Gastrocnemius medialis (tissue), 4 donors: ENCODE results near the gene HYAL1. TPM values are rescaled to one million over a fixed set of nuclear protein-coding genes. Genes with fewer than 3 reads are reported as not detected.
A peak's percentile ranks its signal among the peaks of the same experiment; 100 is the strongest.

Source experiments
- ATAC-seq, 2 donors: fragments of 150-250 bp; one replicate each; pipeline ENCODE4 v1.9.1; 2016
- DNase-seq, 2 donors: peaks; one replicate each; pipeline ENCODE4 v3.0.0-alpha.2; 2019
- H3K27ac ChIP-seq, 4 donors: fragments of 200-600 bp; sonication (generic); 1 replicate in 1 of 4; 2 replicates in 3 of 4; pipeline ENCODE4 v1.5.1; 2016 to 2018; ENCODE audit warnings: mild to moderate bottlenecking in 2 of 4, moderate library complexity in 1 of 4
- H3K27me3 ChIP-seq, 3 donors: fragments of 200-600 bp; sonication (generic) in 2 of 3; 1 replicate in 1 of 3; 2 replicates in 2 of 3; pipeline versions ENCODE4 v1.5.1 to v1.6.0; 2016 to 2019; ENCODE audit warnings: mild to moderate bottlenecking in 1 of 3, moderate library complexity in 1 of 3
- H3K36me3 ChIP-seq, 2 donors: fragments of 200-600 bp; sonication (generic) in 1 of 2; one replicate each; pipeline ENCODE4 v1.5.1; 2017 to 2018
- H3K4me1 ChIP-seq, 2 donors: fragments of 200-600 bp; sonication (generic) in 1 of 2; one replicate each; pipeline ENCODE4 v1.5.1; 2016 to 2017; ENCODE audit warnings: mild to moderate bottlenecking in 2 of 2
- H3K4me3 ChIP-seq, 4 donors: fragments of 200-600 bp; sonication (generic) in 3 of 4; 1 replicate in 1 of 4; 2 replicates in 3 of 4; pipeline ENCODE4 v1.5.1; 2016 to 2019; ENCODE audit warnings: mild to moderate bottlenecking in 2 of 4
- H3K9me3 ChIP-seq, 3 donors: fragments of 200-600 bp; sonication (generic) in 2 of 3; 1 replicate in 1 of 3; 2 replicates in 2 of 3; pipeline ENCODE4 v1.5.1; 2016 to 2019
- POLR2A ChIP-seq, 2 donors: fragments of 450-650 bp; IDR thresholded peaks; one replicate each; pipeline ENCODE4 v1.6.1; 2017; ENCODE audit warnings: antibody characterized with exemption in 2 of 2, mild to moderate bottlenecking in 2 of 2, moderate library complexity in 2 of 2
- in situ Hi-C, 4 donors: fragments of 200-750 bp; cut with MboI; loops; one replicate each; pipeline versions ENCODE4 v1.15.0 to v1.8.0; 2017; ENCODE audit warnings: low sequenced_read_pairs in 4 of 4
- intact Hi-C: fragments of 100-400 bp; cut with DNase I; formaldehyde crosslinking; loops from one replicate; pipeline ENCODE4 v1.15.1; 2023; ENCODE audit warnings: low total_unique reads
- total RNA-seq, 4 donors: library from RNA; depleted of rRNA; stranded (reverse); fragments of >200 nt; gene quantifications; one replicate each; pipeline versions ENCODE4 v1.1.0 to v1.2.3, GENCODE V29; 2016
- TF ChIP-seq, protein P1 (sequence below), 5 experiments: fragments of 450-650 bp in 3 of 5; fragments of 200-600 bp in 2 of 5; sonication (generic) in 2 of 5; IDR thresholded peaks in 4 of 5; conservative IDR thresholded peaks in 1 of 5; 1 replicate in 4 of 5; 2 replicates in 1 of 5; pipeline ENCODE4 v1.5.1; 2016 to 2019; ENCODE audit warnings: antibody characterized with exemption in 5 of 5, mild to moderate bottlenecking in 3 of 5, moderate library complexity in 3 of 5

Gene HYAL1
- total RNA-seq, 4 donors from 2014 or later: 3.6 to 14.6 (median 9.1) TPM

DNA sequence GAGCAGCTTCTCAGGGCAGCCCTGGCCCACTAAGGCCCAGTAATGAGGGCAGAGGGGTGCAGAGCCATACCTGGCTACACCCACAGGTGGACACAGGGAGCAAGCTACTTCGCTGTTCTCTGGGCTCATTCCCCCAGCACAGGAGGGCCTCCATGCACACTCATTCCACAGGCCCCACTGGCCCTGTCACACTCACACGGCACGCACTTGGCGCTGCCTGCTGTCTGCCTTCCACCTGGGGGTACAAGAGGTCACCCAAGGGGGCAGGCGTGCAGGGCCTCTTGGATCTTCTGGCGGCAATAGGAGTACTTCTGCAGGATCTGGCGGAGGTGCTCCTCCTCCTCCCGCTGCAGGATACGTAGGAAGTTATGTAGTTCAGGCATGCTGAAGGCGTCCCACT is 27.0 kb upstream of the HYAL1 start:
- H3K4me3 ChIP-seq: no peak overlapping the region
- H3K4me1 ChIP-seq: peaks cover 38 to 42% of the 10 kb centered on the region in 2 donors
- intact Hi-C loops: no loop called here
- H3K9me3 ChIP-seq: no peaks in the 10 kb centered on the region
- in situ Hi-C loops: no loop called here
- peak overlapping the region in 2 of 4 donors; percentile 93 to 97 for H3K27ac ChIP-seq
- DNase-seq: no peak
- TF ChIP-seq POLR2A (IDR thresholded peaks at IDR 0.05): no peak
- TF ChIP-seq, protein P1, sequence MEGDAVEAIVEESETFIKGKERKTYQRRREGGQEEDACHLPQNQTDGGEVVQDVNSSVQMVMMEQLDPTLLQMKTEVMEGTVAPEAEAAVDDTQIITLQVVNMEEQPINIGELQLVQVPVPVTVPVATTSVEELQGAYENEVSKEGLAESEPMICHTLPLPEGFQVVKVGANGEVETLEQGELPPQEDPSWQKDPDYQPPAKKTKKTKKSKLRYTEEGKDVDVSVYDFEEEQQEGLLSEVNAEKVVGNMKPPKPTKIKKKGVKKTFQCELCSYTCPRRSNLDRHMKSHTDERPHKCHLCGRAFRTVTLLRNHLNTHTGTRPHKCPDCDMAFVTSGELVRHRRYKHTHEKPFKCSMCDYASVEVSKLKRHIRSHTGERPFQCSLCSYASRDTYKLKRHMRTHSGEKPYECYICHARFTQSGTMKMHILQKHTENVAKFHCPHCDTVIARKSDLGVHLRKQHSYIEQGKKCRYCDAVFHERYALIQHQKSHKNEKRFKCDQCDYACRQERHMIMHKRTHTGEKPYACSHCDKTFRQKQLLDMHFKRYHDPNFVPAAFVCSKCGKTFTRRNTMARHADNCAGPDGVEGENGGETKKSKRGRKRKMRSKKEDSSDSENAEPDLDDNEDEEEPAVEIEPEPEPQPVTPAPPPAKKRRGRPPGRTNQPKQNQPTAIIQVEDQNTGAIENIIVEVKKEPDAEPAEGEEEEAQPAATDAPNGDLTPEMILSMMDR (IDR thresholded peaks at IDR 0.05 in 4 of 5, conservative IDR thresholded peaks at IDR 0.05 in 1 of 5): no peak
- peaks cover 0 to 47% of the 10 kb centered on the region in 2 donors for H3K36me3 ChIP-seq
- no peaks in the 10 kb centered on the region for H3K27me3 ChIP-seq
- ATAC-seq: no peak

DNA sequence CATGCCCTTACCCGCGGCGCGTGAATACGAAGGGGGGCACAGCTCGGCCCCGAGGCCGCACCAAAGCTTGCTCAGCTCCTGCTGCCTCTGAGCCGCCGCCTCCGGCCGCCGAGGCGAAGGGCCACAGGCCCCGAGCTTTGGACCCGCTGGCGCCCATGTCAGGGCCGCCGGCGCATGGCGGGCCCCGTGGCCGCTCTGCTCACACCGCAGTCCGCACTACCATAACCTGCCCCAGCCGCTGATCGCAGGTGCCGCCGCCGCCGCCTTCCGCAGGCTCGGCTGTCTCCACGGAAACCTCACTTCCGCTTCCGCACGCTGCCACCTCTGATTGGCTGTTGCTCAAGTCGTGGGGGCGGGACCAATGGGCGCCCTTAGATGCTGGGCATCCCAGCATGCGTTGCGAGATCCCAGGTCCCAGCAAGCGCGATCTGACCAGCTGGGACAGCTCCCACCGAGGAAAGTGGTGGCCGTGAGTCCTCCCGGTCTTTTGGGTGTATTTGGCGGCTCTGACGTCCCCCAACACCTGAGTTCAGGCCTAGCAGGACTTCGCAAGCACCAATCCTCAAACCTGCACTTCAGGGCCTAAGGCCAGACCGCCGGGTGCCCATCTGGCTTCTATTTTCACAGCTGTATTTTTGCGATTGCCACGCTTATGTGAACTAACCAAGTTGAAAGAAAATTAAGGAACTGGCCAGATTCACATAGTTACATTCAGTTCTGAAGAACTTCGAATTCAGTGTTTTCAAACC is 24.7 kb upstream of the HYAL1 start, which contains the start of gene TUSC2:
Gene TUSC2 (minus strand): TSS at position 281 of the 749 bp plus-strand sequence. CDS start 124 bp downstream, at position 157.
- intact Hi-C loops: no loop called here
- in situ Hi-C loops: no loop called here
- TF ChIP-seq POLR2A (IDR thresholded peaks at IDR 0.05): peak; percentile 81 to 86
- TF ChIP-seq, protein P1 (IDR thresholded peaks at IDR 0.05 in 4 of 5, conservative IDR thresholded peaks at IDR 0.05 in 1 of 5): no peak
- peak; percentile 97 to 98 for DNase-seq
- Histone ChIP-seq H3K36me3 (peaks cover 0 to 48% of the 10 kb centered on the region in 2 donors), H3K4me3 (peak within 1 kb of the TSS; percentile 85 to 98 (median 91)), H3K27me3 (no peaks in the 10 kb centered on the region), H3K27ac (peak within 1 kb of the TSS; percentile 91 to 97 (median 92)), H3K9me3 (no peaks in the 10 kb centered on the region), H3K4me1 (peaks cover 28 to 31% of the 10 kb centered on the region in 2 donors)
- ATAC-seq: peak; percentile 92 to 94

DNA sequence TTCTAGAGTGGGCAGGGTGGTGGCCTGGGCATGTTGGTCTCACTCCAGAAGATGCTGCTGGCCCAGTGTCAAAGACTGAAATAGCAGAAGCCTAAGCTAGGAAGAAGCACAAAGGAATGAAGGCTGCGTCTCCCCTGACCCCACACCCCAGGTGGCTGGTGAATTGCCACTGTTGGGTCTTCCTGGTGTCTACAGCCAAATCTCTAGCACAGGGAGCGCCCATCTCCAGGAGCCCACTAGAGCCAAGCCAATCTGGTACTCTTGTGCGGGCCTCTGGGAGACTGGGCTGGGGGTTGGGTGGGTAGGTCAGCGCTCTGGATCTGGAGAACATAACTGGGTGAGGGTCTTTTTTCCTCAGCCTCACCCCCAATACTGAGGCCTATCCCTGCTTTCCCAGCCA is 23.8 kb upstream of the HYAL1 start:
- ATAC-seq: no peak
- Histone ChIP-seq H3K4me3 (peak overlapping the region; percentile 85 to 98 (median 91)), H3K4me1 (peaks cover 29 to 31% of the 10 kb centered on the region in 2 donors), H3K36me3 (peaks cover 0 to 46% of the 10 kb centered on the region in 2 donors), H3K27ac (peak overlapping the region; percentile 91 to 97 (median 92)), H3K9me3 (no peaks in the 10 kb centered on the region), H3K27me3 (no peaks in the 10 kb centered on the region)
- intact Hi-C loops: no loop called here
- DNase-seq: no peak
- TF ChIP-seq, protein P1 (IDR thresholded peaks at IDR 0.05 in 4 of 5, conservative IDR thresholded peaks at IDR 0.05 in 1 of 5): no peak
- TF ChIP-seq POLR2A (IDR thresholded peaks at IDR 0.05): no peak
- in situ Hi-C loops: no loop called here

DNA sequence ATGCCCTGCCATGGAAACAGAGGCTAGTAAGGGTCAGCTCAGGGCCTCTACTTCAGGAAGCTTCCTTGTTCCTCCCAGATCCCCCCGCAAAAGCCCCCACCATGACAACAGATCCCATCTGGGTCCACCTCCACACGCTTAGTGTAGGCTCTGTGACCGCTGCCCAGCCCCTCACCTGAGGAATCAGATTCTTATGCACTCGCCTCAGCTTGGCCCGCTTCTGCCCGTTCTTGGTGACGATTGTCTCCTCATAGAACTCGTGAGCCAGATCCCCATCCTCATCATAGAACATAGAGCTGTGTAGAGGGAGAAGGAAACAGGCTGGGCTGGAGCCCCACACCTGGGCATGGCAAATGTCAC is 22.8 kb upstream of the HYAL1 start:
- in situ Hi-C loops (no loop called here), intact Hi-C loops (no loop called here)
- H3K9me3 ChIP-seq: no peaks in the 10 kb centered on the region
- H3K27ac ChIP-seq: peak overlapping the region in 3 of 4 donors; percentile 93 to 96 (median 96)
- DNase-seq (no peak), ATAC-seq (no peak)
- peaks cover 32 to 35% of the 10 kb centered on the region in 2 donors for H3K4me1 ChIP-seq
- no peak for TF ChIP-seq POLR2A (IDR thresholded peaks at IDR 0.05)
- TF ChIP-seq, protein P1 (IDR thresholded peaks at IDR 0.05 in 4 of 5, conservative IDR thresholded peaks at IDR 0.05 in 1 of 5): no peak
- no peaks in the 10 kb centered on the region for H3K27me3 ChIP-seq
- H3K4me3 ChIP-seq: no peak overlapping the region
- peaks cover 0 to 37% of the 10 kb centered on the region in 2 donors for H3K36me3 ChIP-seq
